Measurements from ENCODE around the gene KRTAP10-5. TPM values are rescaled to one million over a fixed set of nuclear protein-coding genes. Genes with fewer than 3 reads are reported as not detected.

Gene KRTAP10-5
- total and polyA plus RNA-seq, 9 of the 15 experiments (the other 6 are each of a cell fraction or from before 2014, with no cell fraction given), result not detected

- H2AFZ ChIP-seq (ENCODE audit: low read depth, low read length), result no peak overlapping the region
- H3K27me3 ChIP-seq (ENCODE audit: control insufficient read depth in 2 of 2, insufficient read depth in 2 of 2, low read length in 2 of 2), result peaks cover 14 to 44% of the 10 kb centered on the region in 2 experiments; a peak in 4 of 5 replicates
- under 1% methylated on average over 17 of the region's 17 CpGs for WGBS (ENCODE audit: insufficient coverage, low coverage, missing lambda C conversion rate)
- H3K4me1 ChIP-seq (replicated peaks in 1 of 2; ENCODE audit: control insufficient read depth in 2 of 2, insufficient read depth in 2 of 2, low read length in 2 of 2), result peaks cover 0 to 10% of the 10 kb centered on the region in 2 experiments; a peak in 2 of 5 replicates
- H3K79me2 ChIP-seq (ENCODE audit: control insufficient read depth, insufficient read depth, low read length), result no peaks in the 10 kb centered on the region
- CTCF ChIA-PET (ENCODE audit: low intra/inter-chr PET ratio), result no interaction called here
- H3K9me1 ChIP-seq (ENCODE audit: control insufficient read depth, insufficient read depth, low read length), result peaks cover 3% of the 10 kb centered on the region
- no peak overlapping the region for H3K4me2 ChIP-seq (ENCODE audit: insufficient read depth, low read length)
- no peak overlapping the region for H3K9ac ChIP-seq (ENCODE audit: insufficient read depth in 1 of 2, low read depth in 2 of 2, low read length in 2 of 2)
- no TSS peak for BruUV-seq (replicated peaks)
- in situ Hi-C loops (cut with MboI), result no loop called here
- H3K4me3 ChIP-seq, result no peak overlapping the region
- POLR2A ChIA-PET, result interaction anchor here (0.6 to 0.8 kb wide), 2 partner anchors 12 to 230 kb away, joined by 3 read pairs; no protein-coding TSS in a partner anchor
- ATAC-seq (no peak), DNase-seq (ENCODE audit: extremely low read depth in 1 of 4, low spot score in 3 of 4) (no peak), FAIRE-seq (no peak)
- H3K36me3 ChIP-seq (ENCODE audit: control insufficient read depth, insufficient read depth, low read length), result no peaks in the 10 kb centered on the region
- intact Hi-C loops (cut with micrococcal nuclease), result no loop called here
- H4K20me1 ChIP-seq (replicated peaks; ENCODE audit: control insufficient read depth, insufficient read depth, low read length), result no peaks in the 10 kb centered on the region
- no peaks in the 10 kb centered on the region; the same call in 1 of the 2 replicates for H3K9me3 ChIP-seq (replicated peaks; ENCODE audit: control insufficient read depth, insufficient read depth, low read depth, low read length)
- H3K27ac ChIP-seq (ENCODE audit: extremely low read depth, low read depth, low read length), result no peak overlapping the region
- TF ChIP-seq FUS (optimal IDR thresholded peaks at IDR 0.05; ENCODE audit: low read depth, low read length) (no peak), RNF2 (IDR thresholded peaks at IDR 0.05) (no peak), OTX1 (CRISPR knock-in tag; IDR thresholded peaks at IDR 0.05) (no peak), RBM39 (optimal IDR thresholded peaks at IDR 0.05; ENCODE audit: low read depth, low read length) (no peak), NFATC3 (IDR thresholded peaks at IDR 0.05) (no peak), SRSF3 (IDR thresholded peaks at IDR 0.05; ENCODE audit: insufficient read depth, low read length) (no peak), E2F6 (IDR thresholded peaks at IDR 0.05; ENCODE audit: borderline replicate concordance in 1 of 2, extremely low read depth in 1 of 2, insufficient read depth in 1 of 2, insufficient read length in 1 of 2, low read depth in 1 of 2, low read length in 1 of 2, poor library complexity in 1 of 2, severe bottlenecking in 1 of 2) (no peak), SP1 (CRISPR knock-in tag; IDR thresholded peaks at IDR 0.05) (no peak), MAX (CRISPR knock-in tag; IDR thresholded peaks at IDR 0.05) (no peak), ZNF212 (CRISPR knock-in tag; IDR thresholded peaks at IDR 0.05) (no peak), FOXA3 (CRISPR knock-in tag; conservative IDR thresholded peaks at IDR 0.05 in 1 of 2, IDR thresholded peaks at IDR 0.05 in 1 of 2) (no peak), HBP1 (CRISPR knock-in tag; IDR thresholded peaks at IDR 0.05) (no peak), CLOCK (CRISPR knock-in tag; IDR thresholded peaks at IDR 0.05; ENCODE audit: borderline replicate concordance) (no peak), KAT7 (CRISPR knock-in tag; IDR thresholded peaks at IDR 0.05; ENCODE audit: borderline replicate concordance) (no peak), ZNF23 (CRISPR knock-in tag; IDR thresholded peaks at IDR 0.05) (no peak), ZNF586 (CRISPR knock-in tag; conservative IDR thresholded peaks at IDR 0.05) (no peak), PTRF (tag; IDR thresholded peaks at IDR 0.05) (no peak)
Observed at GRCh38 chr21:44615911-44616590, 35.6 kb upstream of the KRTAP10-5 start.
